ENCODE measurements around the gene OR10H1.
"Not testable (repeated sequence)": the region's sequence is repeated elsewhere in the genome, so short reads cannot be mapped to it uniquely, and the experiment has no call there.

OR10H1 gene

DNA sequence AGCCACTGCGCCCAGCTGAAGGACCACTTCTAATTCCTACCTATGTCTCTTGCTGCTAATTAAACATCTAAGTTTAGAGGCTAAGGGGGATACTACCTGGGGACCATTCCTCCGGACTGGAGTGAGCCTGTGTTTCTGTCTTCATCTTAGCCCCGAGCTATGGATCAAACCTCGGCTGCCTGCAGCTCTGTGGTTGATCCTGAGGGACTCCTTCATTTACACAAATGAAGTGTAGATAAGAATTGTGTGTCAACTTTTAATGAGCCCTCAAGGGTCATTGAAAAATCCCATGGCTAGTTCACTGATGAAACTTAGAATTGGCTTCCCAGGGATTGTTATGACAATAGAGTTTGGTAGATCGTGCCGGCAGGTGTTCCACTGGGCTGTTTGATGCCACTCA, 31.5 kb upstream of the OR10H1 start:
- DNase-seq (ENCODE audit: low read depth) = no peak
- TF ChIP-seq, protein P1, sequence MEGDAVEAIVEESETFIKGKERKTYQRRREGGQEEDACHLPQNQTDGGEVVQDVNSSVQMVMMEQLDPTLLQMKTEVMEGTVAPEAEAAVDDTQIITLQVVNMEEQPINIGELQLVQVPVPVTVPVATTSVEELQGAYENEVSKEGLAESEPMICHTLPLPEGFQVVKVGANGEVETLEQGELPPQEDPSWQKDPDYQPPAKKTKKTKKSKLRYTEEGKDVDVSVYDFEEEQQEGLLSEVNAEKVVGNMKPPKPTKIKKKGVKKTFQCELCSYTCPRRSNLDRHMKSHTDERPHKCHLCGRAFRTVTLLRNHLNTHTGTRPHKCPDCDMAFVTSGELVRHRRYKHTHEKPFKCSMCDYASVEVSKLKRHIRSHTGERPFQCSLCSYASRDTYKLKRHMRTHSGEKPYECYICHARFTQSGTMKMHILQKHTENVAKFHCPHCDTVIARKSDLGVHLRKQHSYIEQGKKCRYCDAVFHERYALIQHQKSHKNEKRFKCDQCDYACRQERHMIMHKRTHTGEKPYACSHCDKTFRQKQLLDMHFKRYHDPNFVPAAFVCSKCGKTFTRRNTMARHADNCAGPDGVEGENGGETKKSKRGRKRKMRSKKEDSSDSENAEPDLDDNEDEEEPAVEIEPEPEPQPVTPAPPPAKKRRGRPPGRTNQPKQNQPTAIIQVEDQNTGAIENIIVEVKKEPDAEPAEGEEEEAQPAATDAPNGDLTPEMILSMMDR (IDR thresholded peaks at IDR 0.05; ENCODE audit: control insufficient read depth, extremely low read depth, insufficient read depth) = no peak

DNA sequence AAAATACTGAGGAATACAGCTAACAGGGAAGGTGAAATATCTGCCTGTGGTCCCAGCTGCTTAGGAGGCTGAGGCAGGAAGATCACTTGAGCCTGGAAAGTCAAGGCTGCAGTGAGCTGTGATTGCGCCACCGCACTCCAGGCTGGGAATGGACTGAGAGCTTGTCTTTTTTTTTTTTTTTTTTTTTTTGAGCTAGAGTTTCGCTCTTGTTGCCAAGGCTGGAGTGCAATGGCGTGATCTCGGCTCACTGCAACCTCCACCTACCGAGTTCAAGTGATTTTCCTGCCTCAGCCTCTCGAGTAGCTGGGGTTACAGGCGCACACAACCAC, 28.4 kb upstream of the OR10H1 start:
- H3K4me3 ChIP-seq (ENCODE audit: low read depth, low read length); DNase-seq (ENCODE audit: low read depth): not testable (repeated sequence)

More for the DNA sequence above, 31.5 kb upstream of the OR10H1 start:
- no peak overlapping the region for H3K4me3 ChIP-seq (ENCODE audit: low read depth, low read length)

DNA sequence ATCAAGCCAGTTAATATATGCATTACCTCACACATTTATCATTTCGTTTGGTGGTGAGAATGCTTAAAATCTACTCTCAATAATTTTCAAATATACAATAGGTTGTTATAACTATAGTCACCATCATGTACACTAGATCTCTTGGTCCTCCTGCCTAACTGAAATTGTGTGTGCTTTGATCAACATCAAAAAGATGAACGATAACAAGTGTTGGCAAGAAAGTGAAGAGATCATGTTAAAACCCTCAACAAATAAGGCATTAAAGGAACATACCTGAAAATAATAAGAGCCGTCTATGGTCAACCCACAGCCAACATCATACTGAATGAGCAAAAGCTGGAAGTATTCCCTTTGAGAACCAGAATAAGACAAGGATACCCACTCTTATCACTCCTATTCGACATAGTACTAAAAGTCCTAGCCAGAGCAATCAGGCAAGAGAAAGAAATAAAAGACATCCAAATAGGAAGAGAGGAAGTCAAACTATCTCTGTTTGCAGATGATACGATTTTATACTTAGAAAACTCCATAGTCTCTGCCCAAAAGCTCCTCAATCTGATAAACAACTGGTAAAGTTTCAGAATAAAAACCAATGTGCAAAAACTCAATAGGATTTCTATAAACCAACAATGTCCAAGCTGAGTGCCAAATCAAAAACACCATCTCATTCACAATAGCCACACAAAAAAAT, 27.9 kb upstream of the OR10H1 start:
- no peak overlapping the region for H3K4me3 ChIP-seq (ENCODE audit: low read depth, low read length)
- TF ChIP-seq, protein P1 (IDR thresholded peaks at IDR 0.05; ENCODE audit: control insufficient read depth, extremely low read depth, insufficient read depth) = no peak
- DNase-seq (ENCODE audit: low read depth) = no peak

DNA sequence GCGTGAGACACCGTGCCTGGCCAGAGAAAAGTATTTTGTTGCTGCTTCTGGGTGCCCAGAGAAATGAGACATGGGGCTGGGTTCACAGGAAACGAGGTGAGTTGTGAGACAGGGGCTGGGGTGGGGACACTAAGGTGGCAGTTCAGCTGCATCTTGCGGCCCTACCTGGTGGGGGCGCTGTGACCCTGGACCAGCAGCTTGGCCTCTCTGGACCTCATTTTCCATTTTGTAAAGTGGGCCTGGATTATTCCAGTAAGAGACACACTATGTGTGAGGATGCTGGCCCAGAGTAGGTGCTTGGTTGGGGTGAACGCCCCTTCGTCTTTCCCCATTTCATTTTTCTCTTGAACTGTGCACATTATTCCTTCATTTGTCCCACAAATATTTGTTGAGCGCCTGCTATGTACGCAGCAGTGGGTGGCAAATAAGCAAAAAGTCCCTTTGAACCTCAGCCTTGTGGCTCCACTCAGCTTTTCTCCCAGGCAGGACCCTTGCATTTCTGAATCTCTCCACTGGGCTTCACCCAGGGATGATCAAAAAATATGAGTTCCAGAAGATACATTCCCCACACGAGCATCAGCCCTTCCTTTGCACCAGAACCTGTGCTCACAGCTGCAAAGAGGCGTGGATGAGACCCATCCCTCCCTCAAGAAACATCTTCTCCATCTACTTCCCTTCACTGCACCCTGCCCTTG, 26.6 kb upstream of the OR10H1 start:
- TF ChIP-seq, protein P1 (IDR thresholded peaks at IDR 0.05; ENCODE audit: control insufficient read depth, extremely low read depth, insufficient read depth) = no peak
- no peak for DNase-seq (ENCODE audit: low read depth)
- no peak overlapping the region for H3K4me3 ChIP-seq (ENCODE audit: low read depth, low read length)

DNA sequence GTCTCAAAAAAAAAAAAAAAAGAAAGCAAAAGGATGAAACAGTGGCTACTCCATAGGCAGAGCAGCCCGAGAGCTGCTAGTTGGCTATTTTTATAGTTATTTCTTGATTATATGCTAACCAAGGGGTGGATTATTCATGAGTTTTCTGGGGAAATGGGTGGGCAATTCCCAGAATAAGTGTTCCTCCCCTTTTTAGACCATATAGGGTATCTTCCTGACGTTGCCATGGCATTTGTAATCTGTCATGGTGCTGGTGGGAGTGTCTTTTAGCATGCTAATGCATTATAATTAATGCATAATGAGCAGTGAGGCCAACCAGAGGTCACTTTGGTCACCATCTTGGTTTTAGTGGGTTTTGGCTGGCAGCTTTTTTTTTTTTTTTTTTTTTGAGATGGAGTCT, 25.4 kb upstream of the OR10H1 start:
- no peak for DNase-seq (ENCODE audit: low read depth)
- TF ChIP-seq, protein P1 (IDR thresholded peaks at IDR 0.05; ENCODE audit: control insufficient read depth, extremely low read depth, insufficient read depth) = no peak
- H3K4me3 ChIP-seq (ENCODE audit: low read depth, low read length) = no peak overlapping the region

DNA sequence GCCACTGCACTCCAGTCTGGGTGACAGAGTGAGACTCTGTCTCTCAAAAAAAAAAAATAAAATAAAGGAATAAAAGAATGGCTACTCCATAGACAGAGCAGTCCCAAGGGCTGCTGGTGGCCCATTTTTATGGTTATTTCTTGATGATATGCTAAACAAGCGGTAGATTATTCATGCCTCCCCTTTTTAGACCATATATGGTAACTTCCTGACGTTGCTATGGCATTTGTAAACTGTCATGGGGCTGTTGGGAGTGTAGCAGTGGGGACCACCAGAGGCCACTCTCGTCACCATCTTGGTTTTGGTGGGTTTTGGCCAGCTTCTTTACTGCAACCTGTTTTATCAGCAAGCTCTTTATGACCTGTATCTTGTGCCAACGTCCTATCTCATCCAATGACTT, 24.4 kb upstream of the OR10H1 start:
- H3K4me3 ChIP-seq (ENCODE audit: low read depth, low read length); DNase-seq (ENCODE audit: low read depth): not testable (repeated sequence)

DNA sequence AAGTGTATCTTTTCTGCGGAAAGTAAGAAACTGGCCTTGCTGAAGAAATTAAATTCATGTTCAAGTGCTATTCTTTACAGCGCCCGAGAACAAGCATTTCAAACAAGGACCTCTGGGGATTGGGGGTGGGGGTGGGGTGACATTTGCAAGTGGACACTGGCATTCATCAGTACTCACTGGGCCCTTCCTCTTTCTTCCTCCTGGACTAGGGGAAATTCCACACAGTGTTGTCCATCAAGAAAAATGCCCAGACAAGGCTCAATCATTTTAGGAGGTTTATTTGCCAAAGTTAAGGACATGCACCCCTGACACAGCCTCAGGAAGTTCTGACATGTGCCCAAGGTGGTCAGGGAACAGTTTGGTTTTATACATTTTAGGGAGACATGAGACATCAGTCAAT, 22.9 kb upstream of the OR10H1 start:
- TF ChIP-seq, protein P1 (IDR thresholded peaks at IDR 0.05; ENCODE audit: control insufficient read depth, extremely low read depth, insufficient read depth) = no peak
- no peak for DNase-seq (ENCODE audit: low read depth)
- H3K4me3 ChIP-seq (ENCODE audit: low read depth, low read length) = peak overlapping the region; percentile 82; the same call in 1 of the 2 replicates

DNA sequence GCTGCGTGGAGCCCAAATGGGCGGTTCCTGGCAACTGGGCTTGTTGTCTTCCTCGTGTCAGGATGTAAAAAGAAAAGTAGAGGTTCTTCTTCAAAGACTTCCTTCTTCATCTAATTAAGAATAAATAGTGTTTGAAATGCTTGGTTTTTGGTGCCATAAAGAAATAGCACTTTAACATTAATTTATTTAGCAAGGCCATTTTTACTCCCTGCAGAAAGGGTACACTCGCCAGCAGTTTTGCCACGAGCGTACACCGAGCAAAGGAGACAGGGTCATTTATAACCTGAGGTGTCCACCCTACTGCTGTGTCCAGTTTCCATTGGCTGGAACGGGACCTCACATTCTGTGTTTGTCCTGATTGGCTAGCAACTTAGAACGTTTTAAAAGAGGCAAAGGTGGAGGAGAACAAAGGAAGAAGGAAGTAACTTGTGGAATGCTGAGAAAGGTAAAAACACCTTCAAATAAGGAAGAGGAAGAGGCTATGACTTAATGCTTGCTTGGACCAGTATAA, 21.8 kb upstream of the OR10H1 start:
- TF ChIP-seq, protein P1 (IDR thresholded peaks at IDR 0.05; ENCODE audit: control insufficient read depth, extremely low read depth, insufficient read depth) = no peak
- H3K4me3 ChIP-seq (ENCODE audit: low read depth, low read length) = peak overlapping the region; percentile 82

More for the DNA sequence above, 21.8 kb upstream of the OR10H1 start:
- DNase-seq (ENCODE audit: low read depth) = peak; percentile 91

All from LNCaP clone FGC (cell line).